K562 (cell line): ENCODE data around the gene FBXO46. TPM values are rescaled to one million over a fixed set of nuclear protein-coding genes. Genes with fewer than 3 reads are reported as not detected.

Source experiments
- C11orf30 ChIP-seq: fragments of 450-650 bp; IDR thresholded peaks from 2 replicates; pipeline ENCODE4 v1.6.1; 2016; ENCODE audit warnings: low read depth, mild to moderate bottlenecking
- CEBPB ChIP-seq: fragments of 450-650 bp; IDR thresholded peaks from 2 replicates; pipeline ENCODE4 v1.6.1; 2016; ENCODE audit warnings: missing genetic modification characterization, missing compliant biosample characterization
- COPS2 ChIP-seq: fragments of 450-650 bp; conservative IDR thresholded peaks from 2 replicates; pipeline ENCODE4 v1.6.1; 2016; ENCODE audit warnings: mild to moderate bottlenecking, moderate library complexity
- HBP1 ChIP-seq: fragments of 450-650 bp; formaldehyde crosslinking; IDR thresholded peaks from 2 replicates; pipeline ENCODE4 v1.4.0; 2022; ENCODE audit warnings: missing genetic modification characterization
- MTF1 ChIP-seq: fragments of 250-450 bp; sonication (Bioruptor Pico); IDR thresholded peaks from 2 replicates; pipeline ENCODE4 v1.9.0; 2021; ENCODE audit warnings: moderate library complexity, mild to moderate bottlenecking, inconsistent platforms, borderline replicate concordance
- POLR2G ChIP-seq: fragments of 200-400 bp; formaldehyde crosslinking; IDR thresholded peaks from 2 replicates; pipeline ENCODE4 v1.6.1; 2017; ENCODE audit warnings: low read depth, mild to moderate bottlenecking, antibody characterized with exemption, low read length, moderate library complexity
- RBM15 ChIP-seq: fragments of 200-400 bp; formaldehyde crosslinking; IDR thresholded peaks from 2 replicates; pipeline ENCODE4 v1.6.1; 2018; ENCODE audit warnings: mild to moderate bottlenecking, low read length, moderate library complexity; ENCODE audit not compliant: insufficient read depth
- SMAD4 ChIP-seq: fragments of 250-450 bp; sonication (Bioruptor Pico); conservative IDR thresholded peaks from 2 replicates; pipeline ENCODE4 v1.8.0; 2021; ENCODE audit warnings: inconsistent platforms, mild to moderate bottlenecking, moderate library complexity
- SP2 ChIP-seq: IDR thresholded peaks from 2 replicates; pipeline ENCODE4 v1.6.1; 2011; ENCODE audit warnings: mild to moderate bottlenecking, low read depth, low read length, moderate library complexity; ENCODE audit not compliant: poor library complexity, severe bottlenecking; ENCODE audit errors: extremely low read depth
- TAF9B ChIP-seq: fragments of 450-650 bp; IDR thresholded peaks from 2 replicates; pipeline ENCODE4 v1.6.1; 2018; ENCODE audit warnings: mild to moderate bottlenecking; ENCODE audit not compliant: partially characterized antibody
- ZFX ChIP-seq: sonication (generic); formaldehyde crosslinking; IDR thresholded peaks from 2 replicates; pipeline ENCODE4 v1.8.0; 2022; ENCODE audit warnings: mild to moderate bottlenecking, missing genetic modification reagents, moderate library complexity
- ZNF12 ChIP-seq: sonication (generic); formaldehyde crosslinking; IDR thresholded peaks from 2 replicates; pipeline ENCODE4 v1.4.0; 2020; ENCODE audit warnings: mild to moderate bottlenecking, missing genetic modification reagents
- ZNF175 ChIP-seq: fragments of 200-800 bp; sonication (Bioruptor generic); IDR thresholded peaks from 2 replicates; pipeline ENCODE4 v1.6.1; 2016; ENCODE audit warnings: low read depth, mild to moderate bottlenecking, missing genetic modification characterization, missing compliant biosample characterization
- ZNF318 ChIP-seq, 2 experiments: fragments of 450-650 bp; IDR thresholded peaks; 2 replicates each; pipeline ENCODE4 v1.6.1; 2016; ENCODE audit warnings: mild to moderate bottlenecking in 2 of 2, borderline replicate concordance in 1 of 2, low read depth in 1 of 2, moderate library complexity in 1 of 2
- ZNF717 ChIP-seq: fragments of 250-450 bp; sonication (Bioruptor Pico); IDR thresholded peaks from 2 replicates; pipeline ENCODE4 v1.5.0; 2021
- polyA plus RNA-seq, 8 experiments: library from polyadenylated mRNA; depleted of rRNA in 4 of 8; stranded (reverse) in 5 of 8; unstranded in 3 of 8; fragments of >200 nt; fragmentation: Nextera tagmentation in 2 of 8; fragmentation: Illumina TruSeq in 1 of 8; extraction: Ambion mirVana in 2 of 8; extraction: Trizol in 1 of 8; gene quantifications; 2 replicates each; pipeline versions ENCODE4 v1.2.1 to v1.2.3, GENCODE V29; 2011 to 2014; ENCODE audit warnings: inconsistent platforms in 1 of 8, missing spikeins in 1 of 8
- total RNA-seq, 7 experiments: library from RNA; depleted of rRNA in 6 of 7; stranded (reverse); fragments of >200 nt in 6 of 7; fragmentation: Illumina TruSeq in 2 of 7; extraction: Trizol in 2 of 7; gene quantifications; 2 replicates each; pipeline versions ENCODE4 v1.2.1 to v1.2.3, GENCODE V29; 2011 to 2021; ENCODE audit warnings: low replicate concordance in 1 of 7

The FBXO46 gene
- total and polyA plus RNA-seq, 9 of the 15 experiments (the other 6 are each of a cell fraction or from before 2014, with no cell fraction given), result 1.5 to 36.1 (median 7.3) TPM

DNA sequence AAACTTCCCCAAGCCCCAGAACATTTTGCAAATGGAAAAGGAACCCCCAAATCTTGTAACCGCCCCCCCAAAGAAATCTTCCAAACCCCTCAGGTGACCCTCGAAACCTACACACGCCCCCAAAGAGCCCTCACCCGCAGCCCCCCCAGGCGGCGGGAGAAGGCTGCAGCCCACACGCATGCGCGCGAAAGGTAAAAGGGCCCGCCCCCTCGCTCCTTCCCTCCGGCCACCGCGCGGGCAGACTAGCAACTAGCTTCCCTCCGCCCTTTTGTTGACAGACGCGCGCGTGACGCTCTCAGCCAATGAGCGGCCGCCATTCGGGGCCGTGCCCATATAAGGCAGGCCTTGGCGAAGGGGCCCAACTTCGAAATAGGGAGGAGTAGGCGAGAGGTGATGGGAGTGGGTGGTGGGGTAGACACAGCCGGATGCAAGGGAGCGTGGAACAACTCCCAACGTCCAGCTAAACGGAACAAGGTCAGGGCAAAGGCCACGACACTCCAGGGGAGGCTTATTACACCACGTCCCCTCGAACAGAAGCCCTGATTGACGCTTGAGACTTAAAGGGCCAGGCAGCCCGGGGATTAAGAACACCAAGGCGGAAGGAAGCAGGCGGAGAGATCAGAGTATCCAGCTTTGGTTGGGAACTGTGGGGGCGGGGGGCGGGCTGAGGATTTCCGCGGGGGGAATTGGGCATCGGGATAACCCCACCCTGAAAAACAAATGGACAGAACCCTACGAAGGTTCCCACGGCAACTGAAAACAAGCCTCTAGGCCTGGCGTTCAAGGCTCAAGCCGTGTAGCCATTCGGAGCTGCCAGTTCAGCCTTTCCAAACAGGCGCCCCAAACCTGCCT lies 13.3 kb downstream of the FBXO46 start (continued):
- no peak for TF ChIP-seq ZNF318 (IDR thresholded peaks at IDR 0.05; ENCODE audit: borderline replicate concordance in 1 of 2, low read depth in 1 of 2)
- no peak for TF ChIP-seq HBP1 (CRISPR knock-in tag)
- TF ChIP-seq ZNF12 (CRISPR knock-in tag), result no peak
- TF ChIP-seq COPS2, result no peak
- peak; percentile 81 for TF ChIP-seq POLR2G
- no peak for TF ChIP-seq RBM15
- no peak for TF ChIP-seq SP2
- no peak for TF ChIP-seq TAF9B
- TF ChIP-seq ZNF717, result no peak
- TF ChIP-seq C11orf30, result no peak
- peak; percentile 93 for TF ChIP-seq ZNF175 (CRISPR knock-in tag)
- no peak; the same call in 1 of the 2 replicates for TF ChIP-seq CEBPB (tag)
- peak; percentile 42; the same call in 1 of the 2 replicates for TF ChIP-seq ZFX (CRISPR knock-in tag)
- TF ChIP-seq SMAD4 (CRISPR knock-in tag), result peak; percentile 65
- no peak for TF ChIP-seq MTF1
